IMR-90 (cell line): ENCODE results near the gene IFRD2. TPM values are rescaled to one million over a fixed set of nuclear protein-coding genes. Genes with fewer than 3 reads are reported as not detected.

Experiments used
- ATAC-seq: fragments of 200-7000 bp; cut with Tn5 transposase; 2 replicates; pipeline ENCODE4 v1.9.1; 2020; ENCODE audit warnings: low read depth, mild to moderate bottlenecking, moderate library complexity
- BruUV-seq: library from RNA; stranded (reverse); fragments of 400-500 nt; replicated peaks from 2 replicates; lab custom pipeline; 2021; lab: Mats Ljungman, UMichigan
- CTCF ChIA-PET: fragments of 300-600 bp; formaldehyde crosslinking; extraction: SDS; loops from one replicate; lab custom pipeline; 2021; ENCODE audit warnings: antibody characterized with exemption; lab: Yijun Ruan, JAX
- POLR2A ChIA-PET: fragments of 300-600 bp; sonication (Branson Sonifier 250); formaldehyde crosslinking; loops from one replicate; lab custom pipeline; 2022; ENCODE audit warnings: antibody characterized with exemption; ENCODE audit not compliant: unreplicated experiment; lab: Charles Lee
- DNase-seq: peaks from one replicate; pipeline ENCODE4 v3.0.0; 2013
- H2AFZ ChIP-seq: replicated peaks from 2 replicates; pipeline ENCODE3; 2013; ENCODE audit warnings: low read length, mild to moderate bottlenecking; ENCODE audit not compliant: poor library complexity
- H2AK5ac ChIP-seq: 2 replicates; pipeline ENCODE4 v1.6.1; 2013; ENCODE audit warnings: low read depth, low read length, inconsistent platforms
- H2AK9ac ChIP-seq: replicated peaks from 2 replicates; pipeline ENCODE3; 2013; ENCODE audit warnings: mild to moderate bottlenecking, low read depth, low read length, moderate library complexity; ENCODE audit not compliant: poor library complexity
- H2BK120ac ChIP-seq: 2 replicates; pipeline ENCODE4 v1.6.1; 2013; ENCODE audit warnings: low read depth, low read length, inconsistent platforms
- H2BK15ac ChIP-seq: 3 replicates; pipeline ENCODE4 v1.6.1; 2013; ENCODE audit warnings: low read depth, low read length, inconsistent platforms
- H2BK20ac ChIP-seq: 2 replicates; pipeline ENCODE4 v1.6.1; 2013; ENCODE audit warnings: low read depth, mild to moderate bottlenecking, inconsistent platforms, low read length, moderate library complexity
- H2BK5ac ChIP-seq: 2 replicates; pipeline ENCODE4 v1.6.1; 2013; ENCODE audit warnings: mild to moderate bottlenecking, low read depth, low read length, inconsistent platforms; ENCODE audit not compliant: poor library complexity, severe bottlenecking
- H3K14ac ChIP-seq: replicated peaks from 2 replicates; pipeline ENCODE4 v1.6.1; 2013; ENCODE audit warnings: low read depth, low read length, inconsistent platforms
- H3K18ac ChIP-seq: 2 replicates; pipeline ENCODE4 v1.6.1; 2013; ENCODE audit warnings: low read depth, low read length, control low read depth
- H3K23ac ChIP-seq: 2 replicates; pipeline ENCODE4 v1.6.1; 2013; ENCODE audit warnings: low read depth, low read length, inconsistent platforms
- H3K27ac ChIP-seq: 2 replicates; pipeline ENCODE4 v1.5.1; 2013; ENCODE audit warnings: mild to moderate bottlenecking, control low read depth, low read length; ENCODE audit not compliant: insufficient read depth
- H3K27me3 ChIP-seq: 2 replicates; pipeline ENCODE4 v1.6.1; 2013; ENCODE audit warnings: low read length; ENCODE audit not compliant: control insufficient read depth, insufficient read depth
- H3K36me3 ChIP-seq: 2 replicates; pipeline ENCODE4 v1.6.1; 2013; ENCODE audit warnings: low read length, mixed read lengths; ENCODE audit not compliant: control insufficient read depth, insufficient read depth
- H3K4ac ChIP-seq: 2 replicates; pipeline ENCODE4 v1.6.1; 2013; ENCODE audit warnings: low read depth, low read length, inconsistent platforms
- H3K4me1 ChIP-seq: 2 replicates; pipeline ENCODE4 v1.6.1; 2013; ENCODE audit warnings: low read length, mixed read lengths; ENCODE audit not compliant: control insufficient read depth, insufficient read depth
- H3K4me2 ChIP-seq: 2 replicates; pipeline ENCODE4 v1.6.1; 2013; ENCODE audit warnings: low read depth, mild to moderate bottlenecking, control low read depth, low read length, moderate library complexity
- H3K4me3 ChIP-seq: 2 replicates; pipeline ENCODE4 v1.5.1; 2013; ENCODE audit warnings: low read depth, mild to moderate bottlenecking, control low read depth, low read length, moderate library complexity; ENCODE audit not compliant: insufficient read depth
- H3K56ac ChIP-seq: 2 replicates; pipeline ENCODE4 v1.6.1; 2013; ENCODE audit warnings: low read length, inconsistent platforms; ENCODE audit not compliant: insufficient read depth; ENCODE audit errors: extremely low read depth
- H3K79me1 ChIP-seq, 2 experiments: 2 replicates each; pipeline ENCODE4 v1.6.1; 2013; ENCODE audit warnings: low read length in 2 of 2, inconsistent platforms in 1 of 2, low read depth in 1 of 2
- H3K9ac ChIP-seq: 2 replicates; pipeline ENCODE4 v1.6.1; 2013; ENCODE audit warnings: low read depth, low read length, control low read depth
- H3K9me1 ChIP-seq: 2 replicates; pipeline ENCODE4 v1.6.1; 2013; ENCODE audit warnings: low read length, inconsistent platforms; ENCODE audit not compliant: insufficient read depth
- H3K9me3 ChIP-seq: 2 replicates; pipeline ENCODE4 v1.6.1; 2013; ENCODE audit warnings: low read length; ENCODE audit not compliant: control insufficient read depth, insufficient read depth
- H4K20me1 ChIP-seq: 2 replicates; pipeline ENCODE4 v1.6.1; 2013; ENCODE audit warnings: low read length, inconsistent platforms; ENCODE audit not compliant: insufficient read depth
- H4K5ac ChIP-seq: 2 replicates; pipeline ENCODE4 v1.6.1; 2013; ENCODE audit warnings: mild to moderate bottlenecking, low read depth, low read length, control low read depth
- H4K8ac ChIP-seq, 2 experiments: 2 replicates each; pipeline ENCODE4 v1.6.1; 2013; ENCODE audit warnings: low read depth in 2 of 2, low read length in 2 of 2, control low read depth in 1 of 2, inconsistent platforms in 1 of 2
- H4K91ac ChIP-seq: 2 replicates; pipeline ENCODE4 v1.6.1; 2013; ENCODE audit warnings: low read depth, low read length, inconsistent platforms; ENCODE audit not compliant: insufficient read depth
- BHLHE40 ChIP-seq: fragments of 150-350 bp; IDR thresholded peaks from 2 replicates; pipeline ENCODE4 v1.6.1; 2016; ENCODE audit warnings: mild to moderate bottlenecking, low read depth, low read length
- CEBPB ChIP-seq: IDR thresholded peaks from 2 replicates; pipeline ENCODE4 v1.6.1; 2012; ENCODE audit warnings: low read depth, low read length, improper control_type of control experiment
- CHD1 ChIP-seq: IDR thresholded peaks from 2 replicates; pipeline ENCODE4 v1.6.1; 2012; ENCODE audit warnings: low read depth, low read length, improper control_type of control experiment
- FOS ChIP-seq: fragments of 150-350 bp; IDR thresholded peaks from 2 replicates; pipeline ENCODE4 v1.6.1; 2016; ENCODE audit warnings: low read depth, low read length
- MAFK ChIP-seq: IDR thresholded peaks from 2 replicates; pipeline ENCODE4 v1.6.1; 2012; ENCODE audit warnings: low read depth, low read length, improper control_type of control experiment
- MAZ ChIP-seq: IDR thresholded peaks from 2 replicates; pipeline ENCODE4 v1.6.1; 2012; ENCODE audit warnings: low read depth, mild to moderate bottlenecking, low read length, improper control_type of control experiment, moderate library complexity, borderline replicate concordance
- MXI1 ChIP-seq: IDR thresholded peaks from 2 replicates; pipeline ENCODE4 v1.6.1; 2012; ENCODE audit warnings: low read depth, mild to moderate bottlenecking, low read length, moderate library complexity, borderline replicate concordance
- NFE2L2 ChIP-seq: fragments of 150-350 bp; IDR thresholded peaks from 2 replicates; pipeline ENCODE4 v1.6.1; 2016; ENCODE audit warnings: low read depth, mild to moderate bottlenecking, low read length
- POLR2A ChIP-seq: IDR thresholded peaks from 2 replicates; pipeline ENCODE4 v1.6.1; 2012; ENCODE audit warnings: mild to moderate bottlenecking, low read depth, low read length
- RAD21 ChIP-seq: IDR thresholded peaks from 2 replicates; pipeline ENCODE4 v1.6.1; 2012; ENCODE audit warnings: low read length, improper control_type of control experiment
- RCOR1 ChIP-seq: IDR thresholded peaks from 2 replicates; pipeline ENCODE4 v1.6.1; 2012; ENCODE audit warnings: mild to moderate bottlenecking, low read length, improper control_type of control experiment; ENCODE audit not compliant: insufficient replicate concordance
- RFX5 ChIP-seq: IDR thresholded peaks from 2 replicates; pipeline ENCODE4 v1.8.0; 2012; ENCODE audit warnings: low read depth, mild to moderate bottlenecking, low read length, moderate library complexity
- SMC3 ChIP-seq: fragments of 150-350 bp; IDR thresholded peaks from 2 replicates; pipeline ENCODE4 v1.6.1; 2016; ENCODE audit warnings: low read depth, mild to moderate bottlenecking, antibody characterized with exemption, low read length, moderate library complexity
- USF2 ChIP-seq: fragments of 150-350 bp; IDR thresholded peaks from 2 replicates; pipeline ENCODE4 v1.6.1; 2017; ENCODE audit warnings: mild to moderate bottlenecking, antibody characterized with exemption, low read length, low read depth
- WGBS, 2 experiments: methylation state at CpG; one replicate each; pipeline versions ENCODE4 v1.1.5 to v1.1.7; 2013; ENCODE audit warnings: missing lambda C conversion rate in 2 of 2; ENCODE audit not compliant: insufficient read length in 1 of 2; ENCODE audit errors: extremely low coverage in 2 of 2; 5-methylcytosine and 5-hydroxymethylcytosine counted together
- dilution Hi-C: fragments of 300-500 bp; cut with HindIII; formaldehyde crosslinking; loops from one replicate; pipeline ENCODE4 v1.14.3; 2018; ENCODE audit warnings: low sequenced_read_pairs; ENCODE audit not compliant: unreplicated experiment
- in situ Hi-C: fragments of 300-500 bp; cut with MboI; formaldehyde crosslinking; loops from 3 replicates; pipeline ENCODE4 v1.14.3; 2019; ENCODE audit warnings: low sequenced_read_pairs, inconsistent platforms, mixed read lengths
- intact Hi-C: fragments of 100-400 bp; cut with micrococcal nuclease; formaldehyde crosslinking; loops from 2 replicates; pipeline ENCODE4 v1.10.0; 2022
- polyA plus RNA-seq, 3 experiments: library from polyadenylated mRNA; depleted of rRNA; stranded (reverse); fragments of >200 nt; gene quantifications; 2 replicates each; pipeline ENCODE4 v1.2.3, GENCODE V29; 2012; ENCODE audit warnings: low replicate concordance in 1 of 3
- total RNA-seq: library from RNA; depleted of rRNA; stranded (reverse); fragments of >200 nt; gene quantifications from 2 replicates; pipeline ENCODE4 v1.2.3, GENCODE V29; 2012
- TF ChIP-seq, protein P1 (sequence below): conservative IDR thresholded peaks from 2 replicates; pipeline ENCODE4 v1.5.1; 2012; ENCODE audit warnings: mild to moderate bottlenecking, low read depth, low read length, improper control_type of control experiment

IFRD2 gene
- total and polyA plus RNA-seq, 2 of the 4 experiments (the other 2 are of a cell fraction) = 52.7 to 79.1 TPM

GRCh38 chr3:50298836-50299637 is 6.8 kb upstream of the IFRD2 start, which contains the start of the genes HYAL3 and NAA80:
Gene HYAL3, minus strand, starts transcription at chr3:50299405. Its CDS starts 3,803 bp downstream, at chr3:50295602.
Gene NAA80, minus strand, starts transcription at chr3:50299405. Its CDS starts 1,942 bp downstream, at chr3:50297463.
- Histone ChIP-seq H3K27ac (peak within 1 kb of the TSS; percentile 82), H2BK120ac (peak within 1 kb of the TSS; percentile 65; the same call in 1 of the 2 replicates), H2BK5ac (peak within 1 kb of the TSS; percentile 74), H4K91ac (peak within 1 kb of the TSS; percentile 60), H4K8ac (peak within 1 kb of the TSS; percentile 80 to 88), H3K14ac (peak within 1 kb of the TSS; percentile 56), H3K4me3 (peak within 1 kb of the TSS; percentile 85), H3K18ac (peak within 1 kb of the TSS; percentile 50), H2AK5ac (peak within 1 kb of the TSS; percentile 91), H4K5ac (peak within 1 kb of the TSS; percentile 78), H2AK9ac (peak within 1 kb of the TSS; percentile 90), H3K36me3 (no peaks in the 10 kb centered on the region), H2BK20ac (peak within 1 kb of the TSS; percentile 15; the same call in 1 of the 2 replicates), H3K4me1 (peaks cover 13% of the 10 kb centered on the region), H3K9ac (peak within 1 kb of the TSS; percentile 83), H3K23ac (peak within 1 kb of the TSS; percentile 73), H3K9me1 (peaks cover 17% of the 10 kb centered on the region), H2BK15ac (peak within 1 kb of the TSS; percentile 18; the same call in 1 of the 3 replicates), H3K56ac (peak within 1 kb of the TSS; percentile 41), H4K20me1 (no peaks in the 10 kb centered on the region), H3K79me1 (peaks cover 13 to 28% of the 10 kb centered on the region in 2 experiments; a peak in 3 of 4 replicates), H3K9me3 (no peaks in the 10 kb centered on the region), H3K27me3 (no peaks in the 10 kb centered on the region), H3K4me2 (peak within 1 kb of the TSS; percentile 92), H2AFZ (peak within 1 kb of the TSS; percentile 95), H3K4ac (peak within 1 kb of the TSS; percentile 86)
- intact Hi-C loops (no loop called here), dilution Hi-C loops (no loop called here), in situ Hi-C loops (no loop called here)
- DNase-seq (peak; percentile 99), ATAC-seq (peak; percentile 96)
- BruUV-seq = no TSS peak
- 0% methylated on average over 38 of the region's 61 CpGs; no CpG with 5 or more reads in 1 of the 2 experiments for WGBS, 2 experiments
- ChIA-PET POLR2A (interaction anchor here (0.7 kb wide), 1 partner anchor 17 kb away, joined by 15 read pairs; no protein-coding TSS in a partner anchor), CTCF (interaction anchor here (1.9 kb wide), 1 partner anchor 25 kb away, joined by 4 read pairs; no protein-coding TSS in a partner anchor)
- no peak for TF ChIP-seq FOS
- no peak for TF ChIP-seq USF2
- TF ChIP-seq SMC3 = no peak
- no peak for TF ChIP-seq NFE2L2
- peak; percentile 92 for TF ChIP-seq POLR2A
- no peak for TF ChIP-seq MAFK
- TF ChIP-seq, protein P1, sequence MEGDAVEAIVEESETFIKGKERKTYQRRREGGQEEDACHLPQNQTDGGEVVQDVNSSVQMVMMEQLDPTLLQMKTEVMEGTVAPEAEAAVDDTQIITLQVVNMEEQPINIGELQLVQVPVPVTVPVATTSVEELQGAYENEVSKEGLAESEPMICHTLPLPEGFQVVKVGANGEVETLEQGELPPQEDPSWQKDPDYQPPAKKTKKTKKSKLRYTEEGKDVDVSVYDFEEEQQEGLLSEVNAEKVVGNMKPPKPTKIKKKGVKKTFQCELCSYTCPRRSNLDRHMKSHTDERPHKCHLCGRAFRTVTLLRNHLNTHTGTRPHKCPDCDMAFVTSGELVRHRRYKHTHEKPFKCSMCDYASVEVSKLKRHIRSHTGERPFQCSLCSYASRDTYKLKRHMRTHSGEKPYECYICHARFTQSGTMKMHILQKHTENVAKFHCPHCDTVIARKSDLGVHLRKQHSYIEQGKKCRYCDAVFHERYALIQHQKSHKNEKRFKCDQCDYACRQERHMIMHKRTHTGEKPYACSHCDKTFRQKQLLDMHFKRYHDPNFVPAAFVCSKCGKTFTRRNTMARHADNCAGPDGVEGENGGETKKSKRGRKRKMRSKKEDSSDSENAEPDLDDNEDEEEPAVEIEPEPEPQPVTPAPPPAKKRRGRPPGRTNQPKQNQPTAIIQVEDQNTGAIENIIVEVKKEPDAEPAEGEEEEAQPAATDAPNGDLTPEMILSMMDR = peak; percentile 31; the same call in 1 of the 2 replicates
- peak; percentile 71 for TF ChIP-seq CEBPB
- peak; percentile 86; the same call in 1 of the 2 replicates for TF ChIP-seq MXI1
- peak; percentile 52 for TF ChIP-seq BHLHE40
- TF ChIP-seq RFX5 = no peak
- peak; percentile 64; the same call in 1 of the 2 replicates for TF ChIP-seq MAZ
- no peak for TF ChIP-seq RAD21
- TF ChIP-seq CHD1 = 0 out of 2 replicates have a peak, but pooled peaks have one; percentile 11
- TF ChIP-seq RCOR1 = no peak
